NCI-H748 (cell line): ENCODE data around the gene AZU1.
A peak's percentile ranks its signal among the peaks of the same experiment; 100 is the strongest.
"Not testable (repeated sequence)": the region's sequence is repeated elsewhere in the genome, so short reads cannot be mapped to it uniquely, and the experiment has no call there.

Experiments used
- DNase-seq: peaks from one replicate; lab custom pipeline; 2025; ENCODE audit not compliant: unreplicated experiment; lab: John Stamatoyannopoulos, UW

The AZU1 gene

GRCh38 chr19:810077-810855, 17.4 kb upstream of the AZU1 start:
- no peak for DNase-seq

- DNase-seq, result no peak
Observed at GRCh38 chr19:810883-811489, 16.7 kb upstream of the AZU1 start.

GRCh38 chr19:811506-812048, 16.1 kb upstream of the AZU1 start:
- DNase-seq, result no peak

- DNase-seq, result no peak
Observed at GRCh38 chr19:812049-812746, 15.4 kb upstream of the AZU1 start.

GRCh38 chr19:812747-813218, 14.9 kb upstream of the AZU1 start:
- DNase-seq, result no peak

GRCh38 chr19:813219-814151, 14.2 kb upstream of the AZU1 start:
- no peak for DNase-seq

GRCh38 chr19:814152-815078, 13.2 kb upstream of the AZU1 start:
- no peak for DNase-seq

- DNase-seq, result no peak
Observed at GRCh38 chr19:815079-815774, 12.4 kb upstream of the AZU1 start.

- no peak for DNase-seq
Observed at GRCh38 chr19:815775-816499, 11.7 kb upstream of the AZU1 start.

- DNase-seq, result no peak
Observed at GRCh38 chr19:816500-816857, 11.2 kb upstream of the AZU1 start.

- DNase-seq, result not testable (repeated sequence)
Observed at GRCh38 chr19:820212-820611, 7.4 kb upstream of the AZU1 start.

GRCh38 chr19:821231-821824, 6.3 kb upstream of the AZU1 start:
- DNase-seq, result peak; percentile 13

GRCh38 chr19:821825-822503, 5.7 kb upstream of the AZU1 start, which contains the start of gene PLPPR3:
Gene PLPPR3 (minus strand): TSS chr19:821955. CDS start chr19:821559, 396 bp downstream.
- DNase-seq, result peak; percentile 48

- DNase-seq, result no peak
Observed at GRCh38 chr19:823565-824121, 4.0 kb upstream of the AZU1 start.

GRCh38 chr19:824885-825284, 2.8 kb upstream of the AZU1 start:
- no peak for DNase-seq

- DNase-seq, result no peak
Observed at GRCh38 chr19:825897-826644, 1.6 kb upstream of the AZU1 start.
